Fibroblast of lung (primary cell): ENCODE data around the gene TPT1. TPM values are rescaled to one million over a fixed set of nuclear protein-coding genes. Genes with fewer than 3 reads are reported as not detected.
"Not testable (repeated sequence)": the region's sequence is repeated elsewhere in the genome, so short reads cannot be mapped to it uniquely, and the experiment has no call there.

Experiments
- DNase-seq, 2 donors: peaks; one replicate each; pipeline versions ENCODE4 v3.0.0 to v3.0.0-alpha.2; 2010; ENCODE audit warnings: low read depth in 2 of 2
- H2AFZ ChIP-seq: 2 replicates; pipeline ENCODE4 v1.5.1; 2012; ENCODE audit warnings: low read length, control low read depth, inconsistent platforms
- H3K27ac ChIP-seq: 2 replicates; pipeline ENCODE4 v1.5.1; 2011; ENCODE audit warnings: low read length, control low read depth; ENCODE audit not compliant: insufficient read depth
- H3K27me3 ChIP-seq: 2 replicates; pipeline ENCODE4 v1.5.1; 2011; ENCODE audit warnings: mild to moderate bottlenecking, low read length; ENCODE audit not compliant: control insufficient read depth, insufficient read depth
- H3K36me3 ChIP-seq: 2 replicates; pipeline ENCODE4 v1.5.1; 2011; ENCODE audit warnings: low read length; ENCODE audit not compliant: control insufficient read depth, insufficient read depth
- H3K4me1 ChIP-seq: 2 replicates; pipeline ENCODE4 v1.5.1; 2011; ENCODE audit warnings: low read length; ENCODE audit not compliant: control insufficient read depth, insufficient read depth; ENCODE audit errors: extremely low read depth
- H3K4me2 ChIP-seq: 2 replicates; pipeline ENCODE4 v1.5.1; 2011; ENCODE audit warnings: low read length, control low read depth; ENCODE audit not compliant: insufficient read depth; ENCODE audit errors: extremely low read depth
- H3K4me3 ChIP-seq, 4 experiments: fragments of 200-600 bp in 1 of 4; sonication (generic) in 1 of 4; replicated peaks in 1 of 4; 2 replicates each; pipeline ENCODE4 v1.5.1; 2011 to 2016; ENCODE audit warnings: low read length in 4 of 4, low read depth in 3 of 4, mild to moderate bottlenecking in 3 of 4, control low read depth in 2 of 4, inconsistent platforms in 1 of 4, mixed read lengths in 1 of 4; ENCODE audit not compliant: insufficient read depth in 1 of 4; ENCODE audit errors: control extremely low read depth in 1 of 4
- H3K79me2 ChIP-seq: 2 replicates; pipeline ENCODE4 v1.5.1; 2012; ENCODE audit warnings: mild to moderate bottlenecking, low read length, inconsistent platforms; ENCODE audit not compliant: control insufficient read depth, insufficient read depth
- H3K9ac ChIP-seq: 2 replicates; pipeline ENCODE4 v1.5.1; 2011; ENCODE audit warnings: mild to moderate bottlenecking, low read length, control low read depth; ENCODE audit not compliant: insufficient read depth
- H3K9me3 ChIP-seq: 2 replicates; pipeline ENCODE4 v1.5.1; 2012; ENCODE audit warnings: low read depth, low read length; ENCODE audit not compliant: control insufficient read depth, insufficient read depth
- H4K20me1 ChIP-seq: 2 replicates; pipeline ENCODE4 v1.5.1; 2011; ENCODE audit warnings: low read length; ENCODE audit not compliant: control insufficient read depth, insufficient read depth; ENCODE audit errors: extremely low read depth
- EZH2 ChIP-seq: IDR thresholded peaks from 2 replicates; pipeline ENCODE4 v1.5.1; 2012; ENCODE audit warnings: low read length, control low read depth, mild to moderate bottlenecking; ENCODE audit errors: missing control alignments
- polyA plus RNA-seq, 2 donors: library from polyadenylated mRNA; depleted of rRNA in 1 of 2; stranded (reverse) in 1 of 2; unstranded in 1 of 2; fragments of >200 nt; gene quantifications; 2 replicates each; pipeline ENCODE4 v1.2.1, GENCODE V29; 2011 to 2012; ENCODE audit warnings: missing spikeins in 1 of 2
- total RNA-seq: library from RNA; depleted of rRNA; stranded (reverse); fragments of >200 nt; gene quantifications from 2 replicates; pipeline ENCODE4 v1.2.1, GENCODE V29; 2014
- TF ChIP-seq, protein P1 (sequence below), 2 donors: IDR thresholded peaks in 1 of 2; conservative IDR thresholded peaks in 1 of 2; 1 replicate in 1 of 2; 2 replicates in 1 of 2; pipeline ENCODE4 v1.5.1; 2011 to 2012; ENCODE audit warnings: low read length in 2 of 2, control low read depth in 1 of 2, inconsistent platforms in 1 of 2, low read depth in 1 of 2, mild to moderate bottlenecking in 1 of 2

TPT1 gene
- total and polyA plus RNA-seq, 2 donors (not counting 1 experiment from before 2014, with no cell fraction given), result 2,237 to 5,502 TPM

- Histone ChIP-seq H4K20me1 (no peaks in the 10 kb centered on the region), H3K4me3 (no peak overlapping the region), H3K4me1 (no peaks in the 10 kb centered on the region), H3K79me2 (no peaks in the 10 kb centered on the region), H2AFZ (no peak overlapping the region), H3K27me3 (no peaks in the 10 kb centered on the region), H3K27ac (no peak overlapping the region), H3K9me3 (no peaks in the 10 kb centered on the region), H3K9ac (no peak overlapping the region), H3K36me3 (no peaks in the 10 kb centered on the region), H3K4me2 (no peak overlapping the region)
- TF ChIP-seq EZH2, result no peak
- TF ChIP-seq, protein P1, sequence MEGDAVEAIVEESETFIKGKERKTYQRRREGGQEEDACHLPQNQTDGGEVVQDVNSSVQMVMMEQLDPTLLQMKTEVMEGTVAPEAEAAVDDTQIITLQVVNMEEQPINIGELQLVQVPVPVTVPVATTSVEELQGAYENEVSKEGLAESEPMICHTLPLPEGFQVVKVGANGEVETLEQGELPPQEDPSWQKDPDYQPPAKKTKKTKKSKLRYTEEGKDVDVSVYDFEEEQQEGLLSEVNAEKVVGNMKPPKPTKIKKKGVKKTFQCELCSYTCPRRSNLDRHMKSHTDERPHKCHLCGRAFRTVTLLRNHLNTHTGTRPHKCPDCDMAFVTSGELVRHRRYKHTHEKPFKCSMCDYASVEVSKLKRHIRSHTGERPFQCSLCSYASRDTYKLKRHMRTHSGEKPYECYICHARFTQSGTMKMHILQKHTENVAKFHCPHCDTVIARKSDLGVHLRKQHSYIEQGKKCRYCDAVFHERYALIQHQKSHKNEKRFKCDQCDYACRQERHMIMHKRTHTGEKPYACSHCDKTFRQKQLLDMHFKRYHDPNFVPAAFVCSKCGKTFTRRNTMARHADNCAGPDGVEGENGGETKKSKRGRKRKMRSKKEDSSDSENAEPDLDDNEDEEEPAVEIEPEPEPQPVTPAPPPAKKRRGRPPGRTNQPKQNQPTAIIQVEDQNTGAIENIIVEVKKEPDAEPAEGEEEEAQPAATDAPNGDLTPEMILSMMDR (conservative IDR thresholded peaks at IDR 0.05 in 1 of 2, IDR thresholded peaks at IDR 0.05 in 1 of 2; ENCODE audit: low read depth in 1 of 2, low read length in 2 of 2), result no peak
- no peak for DNase-seq
These were observed 40.2 kb upstream of the TPT1 start for GRCh38 chr13:45381196-45381595.

GRCh38 chr13:45380708-45381107, 39.7 kb upstream of the TPT1 start:
- H3K27me3 ChIP-seq, H3K79me2 ChIP-seq, H3K9me3 ChIP-seq, H2AFZ ChIP-seq, H3K9ac ChIP-seq, DNase-seq, H3K27ac ChIP-seq, H3K4me2 ChIP-seq, H4K20me1 ChIP-seq, H3K4me3 ChIP-seq, H3K4me1 ChIP-seq, H3K36me3 ChIP-seq: not testable (repeated sequence)

DNA sequence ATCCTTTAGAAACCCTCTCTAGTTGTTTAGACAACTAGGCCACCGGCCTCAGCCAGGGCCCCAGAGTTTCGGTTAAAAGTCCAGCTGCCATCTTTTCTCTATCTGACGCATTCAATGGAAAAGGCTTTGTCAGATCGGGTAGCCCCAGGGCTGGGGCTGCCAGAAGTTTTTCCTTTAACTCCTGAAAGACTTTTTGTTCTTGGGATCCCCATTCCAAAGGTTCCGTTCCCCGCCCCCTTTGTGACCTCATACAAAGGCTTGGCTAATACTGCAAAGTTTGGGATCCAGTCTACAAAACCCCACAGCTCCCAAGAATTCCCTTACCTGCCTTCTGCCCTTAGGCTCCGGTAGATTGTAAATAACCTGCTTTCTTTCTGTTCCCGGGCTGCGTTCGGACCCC, 38.5 kb upstream of the TPT1 start:
- not testable (repeated sequence) for H3K36me3 ChIP-seq, H3K4me2 ChIP-seq, H3K79me2 ChIP-seq, H3K9me3 ChIP-seq, H3K9ac ChIP-seq, H3K4me3 ChIP-seq, H3K27ac ChIP-seq, DNase-seq, H3K4me1 ChIP-seq, H2AFZ ChIP-seq, H3K27me3 ChIP-seq, H4K20me1 ChIP-seq

DNA sequence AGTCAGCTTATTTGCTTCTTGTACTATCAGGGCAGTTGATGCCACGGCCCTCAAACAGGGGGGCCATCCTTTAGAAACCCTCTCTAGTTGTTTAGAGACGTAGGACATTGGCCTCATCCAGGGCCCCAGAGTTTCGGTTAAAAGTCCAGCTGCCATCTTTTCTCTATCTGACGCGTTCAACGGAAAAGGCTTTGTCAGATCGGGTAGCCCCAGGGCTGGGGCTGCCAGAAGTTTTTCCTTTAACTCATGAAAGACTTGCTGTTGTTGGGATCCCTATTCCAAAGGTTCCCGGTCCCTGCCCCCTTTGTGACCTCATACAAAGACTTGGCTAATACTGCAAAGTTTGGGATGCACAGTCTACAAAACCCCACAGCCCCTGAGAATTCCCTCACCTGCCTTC, 37.8 kb upstream of the TPT1 start:
- not testable (repeated sequence) for H4K20me1 ChIP-seq

DNA sequence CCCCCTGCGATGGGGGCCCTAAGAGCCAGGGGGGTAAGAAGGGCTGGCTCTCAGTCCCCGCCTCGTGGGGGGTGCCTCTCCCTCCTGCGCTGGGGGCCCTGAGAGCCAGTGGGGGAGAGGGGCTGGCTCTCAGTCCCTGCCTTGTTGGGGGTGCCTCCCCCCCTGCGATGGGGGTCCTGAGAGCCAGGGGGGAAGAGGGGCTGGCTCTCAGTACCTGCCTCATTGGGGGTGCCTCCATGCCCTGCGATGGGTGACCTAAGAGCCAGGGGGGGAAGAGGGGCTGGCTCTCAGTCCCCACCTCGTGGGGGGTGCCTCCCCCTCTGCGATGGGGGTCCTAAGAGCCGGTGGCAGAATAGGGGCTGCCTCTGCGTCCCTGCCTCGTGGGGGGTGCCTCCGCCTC, 36.3 kb upstream of the TPT1 start:
- H3K9me3 ChIP-seq, H3K27ac ChIP-seq, H3K4me3 ChIP-seq, DNase-seq, H3K4me1 ChIP-seq, H3K27me3 ChIP-seq, H4K20me1 ChIP-seq, H3K4me2 ChIP-seq, H3K79me2 ChIP-seq, H2AFZ ChIP-seq, H3K9ac ChIP-seq, H3K36me3 ChIP-seq: not testable (repeated sequence)

More for the DNA sequence above, 37.8 kb upstream of the TPT1 start:
- not testable (repeated sequence) for H3K9ac ChIP-seq, H3K4me3 ChIP-seq, DNase-seq, H3K4me2 ChIP-seq, H3K27ac ChIP-seq, H3K36me3 ChIP-seq, H3K79me2 ChIP-seq, H3K9me3 ChIP-seq, H3K27me3 ChIP-seq, H3K4me1 ChIP-seq, H2AFZ ChIP-seq

DNA sequence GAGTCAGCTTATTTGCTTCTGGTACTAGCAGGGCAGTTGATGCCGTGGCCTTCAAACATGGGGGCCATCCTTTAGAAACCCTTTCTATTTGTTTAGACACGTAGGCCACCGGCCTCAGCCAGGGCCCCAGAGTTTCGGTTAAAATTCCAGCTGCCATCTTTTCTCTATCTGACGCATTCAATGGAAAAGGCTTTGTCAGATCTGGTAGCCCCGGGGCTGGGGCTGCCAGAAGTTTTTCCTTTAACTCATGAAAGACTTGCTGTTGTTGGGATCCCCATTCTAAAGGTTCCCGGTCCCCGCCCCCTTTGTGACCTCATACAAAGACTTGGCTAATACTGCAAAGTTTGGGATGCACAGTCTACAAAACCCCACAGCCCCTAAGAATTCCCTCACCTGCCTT, 35.7 kb upstream of the TPT1 start:
- H3K4me2 ChIP-seq, H3K27ac ChIP-seq, H3K4me1 ChIP-seq, H4K20me1 ChIP-seq, H3K9ac ChIP-seq, H3K79me2 ChIP-seq, H2AFZ ChIP-seq, H3K4me3 ChIP-seq, DNase-seq, H3K36me3 ChIP-seq, H3K9me3 ChIP-seq, H3K27me3 ChIP-seq: not testable (repeated sequence)
